Loucy (cell line): ENCODE results near the gene NSL1.
"Not testable (repeated sequence)": the region's sequence is repeated elsewhere in the genome, so short reads cannot be mapped to it uniquely, and the experiment has no call there.

Source experiments
- H2AFZ ChIP-seq: fragments of 200-600 bp; sonication (generic); 2 replicates; pipeline ENCODE4 v1.6.0; 2016; ENCODE audit warnings: antibody characterized with exemption, mild to moderate bottlenecking, low read length, moderate library complexity
- H3F3A ChIP-seq: fragments of 200-600 bp; 2 replicates; pipeline ENCODE4 v1.6.0; 2016; ENCODE audit warnings: antibody characterized with exemption, low read depth, mild to moderate bottlenecking
- H3K27me3 ChIP-seq: fragments of 200-600 bp; sonication (generic); 2 replicates; pipeline ENCODE4 v1.6.1; 2014; ENCODE audit warnings: low read length, mild to moderate bottlenecking; ENCODE audit not compliant: insufficient read depth, poor library complexity, severe bottlenecking
- H3K36me3 ChIP-seq: fragments of 200-600 bp; sonication (generic); 2 replicates; pipeline ENCODE4 v1.6.1; 2016; ENCODE audit warnings: low read length; ENCODE audit not compliant: insufficient read depth
- H3K4me1 ChIP-seq: fragments of 200-600 bp; sonication (generic); 2 replicates; pipeline ENCODE4 v1.5.1; 2014; ENCODE audit warnings: low read length, mild to moderate bottlenecking; ENCODE audit not compliant: insufficient read depth, poor library complexity, severe bottlenecking
- H3K4me2 ChIP-seq: fragments of 200-600 bp; sonication (generic); 2 replicates; pipeline ENCODE4 v1.6.0; 2014; ENCODE audit warnings: antibody characterized with exemption, low read length, low read depth, mild to moderate bottlenecking; ENCODE audit not compliant: poor library complexity, severe bottlenecking
- H3K4me3 ChIP-seq: fragments of 200-600 bp; sonication (generic); 2 replicates; pipeline ENCODE4 v1.5.1; 2014; ENCODE audit warnings: low read length, mild to moderate bottlenecking, mixed read lengths; ENCODE audit not compliant: poor library complexity, severe bottlenecking
- H3K79me2 ChIP-seq: fragments of 200-600 bp; sonication (generic); 2 replicates; pipeline ENCODE4 v1.6.1; 2014; ENCODE audit warnings: low read length; ENCODE audit not compliant: insufficient read depth
- H3K9ac ChIP-seq: fragments of 200-600 bp; sonication (generic); 2 replicates; pipeline ENCODE4 v1.6.0; 2014; ENCODE audit warnings: mild to moderate bottlenecking, low read depth, low read length, moderate library complexity; ENCODE audit not compliant: poor library complexity, severe bottlenecking
- H3K9me2 ChIP-seq: fragments of 200-600 bp; sonication (generic); replicated peaks from 2 replicates; pipeline ENCODE4 v1.6.1; 2016; ENCODE audit warnings: low read depth, low read length, mixed read lengths
- H3K9me3 ChIP-seq: fragments of 200-600 bp; sonication (generic); 2 replicates; pipeline ENCODE4 v1.6.1; 2014; ENCODE audit warnings: mild to moderate bottlenecking, antibody characterized with exemption, low read length, low read depth; ENCODE audit not compliant: insufficient read depth
- H4K20me1 ChIP-seq: fragments of 200-600 bp; sonication (generic); 2 replicates; pipeline ENCODE4 v1.6.0; 2014; ENCODE audit warnings: antibody characterized with exemption, low read length, mild to moderate bottlenecking; ENCODE audit not compliant: insufficient read depth, poor library complexity, severe bottlenecking
- CTCF ChIP-seq: fragments of 200-600 bp; sonication (generic); conservative IDR thresholded peaks from 2 replicates; pipeline ENCODE4 v1.5.1; 2014; ENCODE audit warnings: mild to moderate bottlenecking, antibody characterized with exemption, low read length
- EZH2phosphoT487 ChIP-seq: fragments of 200-600 bp; IDR thresholded peaks from 2 replicates; pipeline ENCODE4 v1.6.1; 2018; ENCODE audit warnings: antibody characterized with exemption, mild to moderate bottlenecking, moderate library complexity, borderline replicate concordance

NSL1 gene

GRCh38 chr1:212791676-212792395, at the start of gene NSL1, which contains the start of gene TATDN3:
Gene NSL1, minus strand, starts transcription at chr1:212791777. Its CDS starts 14 bp downstream, at chr1:212791763.
Gene TATDN3, plus strand, starts transcription at chr1:212791894. Its CDS starts 28 bp downstream, at chr1:212791922.
- TF ChIP-seq CTCF = no peak
- TF ChIP-seq EZH2phosphoT487 = no peak
- H3K9ac ChIP-seq = peak within 1 kb of the TSS; percentile 86

GRCh38 chr1:212838145-212838544, 46.6 kb upstream of the NSL1 start:
- H3K36me3 ChIP-seq = no peaks in the 10 kb centered on the region
- no peak overlapping the region for H3K4me2 ChIP-seq
- H4K20me1 ChIP-seq = no peaks in the 10 kb centered on the region
- H3K4me3 ChIP-seq = no peak overlapping the region
- H3K4me1 ChIP-seq = no peaks in the 10 kb centered on the region
- no peaks in the 10 kb centered on the region for H3K9me3 ChIP-seq
- TF ChIP-seq CTCF (no peak), EZH2phosphoT487 (no peak)
- H3F3A ChIP-seq = no peaks in the 10 kb centered on the region
- no peak overlapping the region for H3K9ac ChIP-seq
- H3K79me2 ChIP-seq = no peaks in the 10 kb centered on the region
- no peaks in the 10 kb centered on the region for H3K9me2 ChIP-seq
- no peaks in the 10 kb centered on the region for H3K27me3 ChIP-seq
- no peak overlapping the region for H2AFZ ChIP-seq

More at GRCh38 chr1:212791676-212792395, at the start of gene NSL1, which contains the start of gene TATDN3:
- Histone ChIP-seq H3K79me2 (peaks cover 62% of the 10 kb centered on the region), H3F3A (no peaks in the 10 kb centered on the region), H2AFZ (peak within 1 kb of the TSS; percentile 97), H3K9me2 (no peaks in the 10 kb centered on the region), H3K27me3 (no peaks in the 10 kb centered on the region), H4K20me1 (peaks cover 19% of the 10 kb centered on the region), H3K4me1 (peaks cover 49% of the 10 kb centered on the region), H3K36me3 (no peaks in the 10 kb centered on the region; the same call in 1 of the 2 replicates), H3K9me3 (no peaks in the 10 kb centered on the region), H3K4me3 (peak within 1 kb of the TSS; percentile 94), H3K4me2 (peak within 1 kb of the TSS; percentile 75)

- not testable (repeated sequence) for H3K9ac ChIP-seq
Observed at GRCh38 chr1:212833211-212834207, 41.9 kb upstream of the NSL1 start.

More at GRCh38 chr1:212833211-212834207, 41.9 kb upstream of the NSL1 start:
- H3K4me1 ChIP-seq, H3K9me3 ChIP-seq, H3K9me2 ChIP-seq, H3F3A ChIP-seq, H3K36me3 ChIP-seq, H3K4me2 ChIP-seq, H3K79me2 ChIP-seq, H2AFZ ChIP-seq, H3K4me3 ChIP-seq, H3K27me3 ChIP-seq, H4K20me1 ChIP-seq: not testable (repeated sequence)
